Spinal cord (tissue), 10 donors: ENCODE data around the gene SLC47A1. TPM values are rescaled to one million over a fixed set of nuclear protein-coding genes. Genes with fewer than 3 reads are reported as not detected.

Source experiments
- DNase-seq, 6 donors: peaks; one replicate each; pipeline versions ENCODE4 v3.0.0 to v3.0.0-alpha.2; 2013 to 2015; ENCODE audit warnings: low spot score in 6 of 6, low read depth in 4 of 6
- H3K27ac ChIP-seq: one replicate; pipeline ENCODE4 v1.5.1; 2013; ENCODE audit warnings: low read depth, low read length, control low read depth
- H3K27me3 ChIP-seq: one replicate; pipeline ENCODE4 v1.6.1; 2013; ENCODE audit warnings: low read length; ENCODE audit not compliant: control insufficient read depth, insufficient read depth
- H3K36me3 ChIP-seq: one replicate; pipeline ENCODE4 v1.6.1; 2013; ENCODE audit warnings: low read length; ENCODE audit not compliant: control insufficient read depth, insufficient read depth
- H3K4me1 ChIP-seq: one replicate; pipeline ENCODE4 v1.6.1; 2013; ENCODE audit warnings: low read length; ENCODE audit not compliant: control insufficient read depth, insufficient read depth
- H3K4me3 ChIP-seq: one replicate; pipeline ENCODE4 v1.5.1; 2013; ENCODE audit warnings: low read depth, low read length, control low read depth
- H3K9me3 ChIP-seq: one replicate; pipeline ENCODE4 v1.6.1; 2013; ENCODE audit warnings: low read length; ENCODE audit not compliant: control insufficient read depth, insufficient read depth
- WGBS: methylation state at CpG from one replicate; pipeline ENCODE4 v1.1.5; 2013; ENCODE audit warnings: missing lambda C conversion rate; ENCODE audit not compliant: insufficient coverage; 5-methylcytosine and 5-hydroxymethylcytosine counted together
- long read RNA-seq, 4 donors: transcript quantifications; one replicate each; lab custom pipeline, GENCODE V29; 2026
- polyA plus RNA-seq, 2 donors: library from polyadenylated mRNA; unstranded; fragments of 120-200 nt; gene quantifications; one replicate each; pipeline ENCODE4 v1.2.1, GENCODE V29; 2013; ENCODE audit not compliant: insufficient read length in 2 of 2
- total RNA-seq, 2 donors: library from RNA; depleted of rRNA in 1 of 2; stranded (reverse); fragments of 120-200 nt in 1 of 2; fragments of >200 nt in 1 of 2; gene quantifications; one replicate each; pipeline versions ENCODE4 v1.2.3 to v1.2.4, GENCODE V29; 2013 to 2014
- donor health status: healthy.

The SLC47A1 gene
- total RNA-seq (100 to 1,000 TPM in 1 of 2 donors, 10 to 100 TPM in 1; 47.3 to 202 TPM), polyA plus RNA-seq (10 to 100 TPM in 1 of 2 donors, 1 to 10 TPM in 1; 3.2 to 42.2 TPM)
- long read RNA-seq, donor 1, partial matches to known transcripts: 0 of 2 reads
- long read RNA-seq, donor 1, other reads (novel, unspliced or antisense): 0 of 2 reads
- long read RNA-seq, donor 2, partial matches to known transcripts: 0 of 1 reads
- long read RNA-seq, donor 2, other reads (novel, unspliced or antisense): 0 of 1 reads
- long read RNA-seq, donor 3: 0 reads
- long read RNA-seq, donor 4: 0 reads

- H3K4me3 ChIP-seq: peak within 1 kb of the TSS; percentile 52
- peaks cover 26% of the 10 kb centered on the region for H3K27me3 ChIP-seq
- H3K27ac ChIP-seq: no peak within 1 kb of the TSS
- peak in 2 of 6 donors; percentile 34 to 42 for DNase-seq
- H3K4me1 ChIP-seq: peaks cover 24% of the 10 kb centered on the region
- no peaks in the 10 kb centered on the region for H3K36me3 ChIP-seq
- no peaks in the 10 kb centered on the region for H3K9me3 ChIP-seq
- WGBS: under 1% methylated on average over 84 of the region's 87 CpGs
Observed at GRCh38 chr17:19533718-19534561, at the start of gene SLC47A1. Gene SLC47A1 (plus strand): TSS chr17:19533854. CDS start chr17:19533940, 86 bp downstream.

GRCh38 chr17:19485800-19486340 is 47.8 kb upstream of the SLC47A1 start:
- Histone ChIP-seq H3K27ac (no peak overlapping the region), H3K36me3 (no peaks in the 10 kb centered on the region), H3K27me3 (no peaks in the 10 kb centered on the region), H3K4me3 (no peak overlapping the region), H3K9me3 (no peaks in the 10 kb centered on the region), H3K4me1 (peaks cover 5% of the 10 kb centered on the region)
- WGBS: 86% methylated on average over 2 of the region's 3 CpGs
- no peak for DNase-seq

- Histone ChIP-seq H3K9me3 (no peaks in the 10 kb centered on the region), H3K4me3 (no peak overlapping the region), H3K27ac (no peak overlapping the region), H3K36me3 (no peaks in the 10 kb centered on the region), H3K4me1 (peaks cover 5% of the 10 kb centered on the region), H3K27me3 (no peaks in the 10 kb centered on the region)
- no peak for DNase-seq
- WGBS: 94% methylated on average over 12 of the region's 13 CpGs
Observed at GRCh38 chr17:19486351-19487023, 47.2 kb upstream of the SLC47A1 start.

GRCh38 chr17:19487024-19487600 is 46.5 kb upstream of the SLC47A1 start:
- H3K27ac ChIP-seq: peak overlapping the region; percentile 15
- 74% methylated on average over 11 of the region's 12 CpGs for WGBS

GRCh38 chr17:19492141-19492540 is 41.5 kb upstream of the SLC47A1 start:
- Histone ChIP-seq H3K9me3 (no peaks in the 10 kb centered on the region), H3K4me1 (peaks cover 5% of the 10 kb centered on the region), H3K27me3 (no peaks in the 10 kb centered on the region), H3K4me3 (no peak overlapping the region), H3K36me3 (no peaks in the 10 kb centered on the region), H3K27ac (no peak overlapping the region)
- DNase-seq: no peak
- 83% methylated on average over 1 of the region's 5 CpGs for WGBS

More at GRCh38 chr17:19487024-19487600, 46.5 kb upstream of the SLC47A1 start:
- Histone ChIP-seq H3K4me1 (peaks cover 5% of the 10 kb centered on the region), H3K36me3 (no peaks in the 10 kb centered on the region), H3K4me3 (no peak overlapping the region), H3K27me3 (no peaks in the 10 kb centered on the region), H3K9me3 (no peaks in the 10 kb centered on the region)
- peak in 1 of 6 donors; percentile 52 for DNase-seq

- 92% methylated on average over 39 of the region's 40 CpGs for WGBS
- no peaks in the 10 kb centered on the region for H3K9me3 ChIP-seq
- H3K27me3 ChIP-seq: no peaks in the 10 kb centered on the region
- no peak overlapping the region for H3K27ac ChIP-seq
- DNase-seq: no peak
- H3K36me3 ChIP-seq: no peaks in the 10 kb centered on the region
- no peak overlapping the region for H3K4me3 ChIP-seq
- no peaks in the 10 kb centered on the region for H3K4me1 ChIP-seq
Observed at GRCh38 chr17:19494961-19495806, 38.5 kb upstream of the SLC47A1 start.

GRCh38 chr17:19495828-19496528 is 37.7 kb upstream of the SLC47A1 start:
- Histone ChIP-seq H3K4me3 (no peak overlapping the region), H3K9me3 (no peaks in the 10 kb centered on the region), H3K27me3 (no peaks in the 10 kb centered on the region), H3K27ac (no peak overlapping the region), H3K36me3 (no peaks in the 10 kb centered on the region), H3K4me1 (no peaks in the 10 kb centered on the region)
- no peak for DNase-seq
- 100% methylated on average over 2 of the region's 6 CpGs for WGBS

GRCh38 chr17:19497624-19498023 is 36.0 kb upstream of the SLC47A1 start:
- DNase-seq: peak in 2 of 6 donors; percentile 2 to 55
- H3K36me3 ChIP-seq: no peaks in the 10 kb centered on the region
- H3K4me1 ChIP-seq: no peaks in the 10 kb centered on the region
- no peak overlapping the region for H3K27ac ChIP-seq
- no peaks in the 10 kb centered on the region for H3K9me3 ChIP-seq
- H3K27me3 ChIP-seq: no peaks in the 10 kb centered on the region
- no peak overlapping the region for H3K4me3 ChIP-seq
